A549 (cell line): ENCODE data around the gene KDM4D. TPM values are rescaled to one million over a fixed set of nuclear protein-coding genes. Genes with fewer than 3 reads are reported as not detected.

Source experiments
- ATAC-seq, 2 experiments: fragments of 200-7000 bp in 1 of 2; fragments of >200 bp in 1 of 2; cut with Nextera tagmentation in 1 of 2; cut with Tn5 transposase in 1 of 2; 3 replicates each; pipeline versions ENCODE4 v1.8.0 to v1.9.1; 2018 to 2020; ENCODE audit warnings: mild to moderate bottlenecking in 1 of 2, moderate library complexity in 1 of 2
- CTCF ChIA-PET: fragments of 300-600 bp; sonication (Branson Sonifier 250); formaldehyde crosslinking; extraction: SDS; loops from one replicate; lab custom pipeline; 2021; ENCODE audit warnings: antibody characterized with exemption, inconsistent platforms; lab: Yijun Ruan, JAX
- POLR2A ChIA-PET: fragments of 350-600 bp; formaldehyde crosslinking; extraction: SDS; loops from one replicate; lab custom pipeline; 2021; ENCODE audit warnings: antibody characterized with exemption, inconsistent platforms; lab: Yijun Ruan, JAX
- DNase-seq, 2 experiments: peaks; one replicate each; pipeline versions ENCODE4 v3.0.0 to v3.0.0-alpha.2; 2011 to 2016; ENCODE audit warnings: low read depth in 1 of 2, low spot score in 1 of 2
- FAIRE-seq: peaks from 2 replicates; lab custom pipeline; 2011; peaks lifted over from hg19 to GRCh38; lab: Jason Lieb, UNC
- H3K27ac ChIP-seq, 2 experiments: fragments of >200 bp; sonication (Bioruptor Twin); formaldehyde crosslinking; 3 replicates each; pipeline ENCODE4 v1.5.1; 2016 to 2017
- H3K4me1 ChIP-seq: fragments of >200 bp; sonication (Bioruptor Twin); formaldehyde crosslinking; 3 replicates; pipeline ENCODE4 v1.6.1; 2016
- H3K4me2 ChIP-seq: fragments of >200 bp; sonication (Bioruptor Twin); formaldehyde crosslinking; 3 replicates; pipeline ENCODE4 v1.6.1; 2016
- H3K4me3 ChIP-seq: fragments of >200 bp; sonication (Bioruptor Twin); formaldehyde crosslinking; 3 replicates; pipeline ENCODE4 v1.5.1; 2016
- H3K9me3 ChIP-seq: fragments of >200 bp; sonication (Bioruptor Twin); formaldehyde crosslinking; 3 replicates; pipeline ENCODE4 v1.6.1; 2016
- BHLHE40 ChIP-seq: IDR thresholded peaks from 2 replicates; pipeline ENCODE4 v1.6.1; 2012; ENCODE audit warnings: low read depth, low read length, inconsistent platforms
- CBX2 ChIP-seq: fragments of 200-600 bp; sonication (generic); IDR thresholded peaks from 2 replicates; pipeline ENCODE4 v1.6.1; 2016; ENCODE audit warnings: low read depth, mild to moderate bottlenecking, borderline replicate concordance
- CBX8 ChIP-seq: fragments of 200-600 bp; sonication (generic); IDR thresholded peaks from 2 replicates; pipeline ENCODE4 v1.6.1; 2016
- CHD2 ChIP-seq: fragments of 150-350 bp; IDR thresholded peaks from 2 replicates; pipeline ENCODE4 v1.6.1; 2014; ENCODE audit warnings: low read length; ENCODE audit not compliant: partially characterized antibody
- CHD4 ChIP-seq: fragments of 200-600 bp; sonication (generic); IDR thresholded peaks from 2 replicates; pipeline ENCODE4 v1.6.1; 2016; ENCODE audit warnings: antibody characterized with exemption, mild to moderate bottlenecking, borderline replicate concordance
- EHF ChIP-seq: fragments of 250-450 bp; sonication (Bioruptor Pico); IDR thresholded peaks from 2 replicates; pipeline ENCODE4 v1.5.0; 2020; ENCODE audit warnings: mild to moderate bottlenecking
- EHMT2 ChIP-seq: fragments of 200-600 bp; sonication (generic); IDR thresholded peaks from 2 replicates; pipeline ENCODE4 v1.6.1; 2016; ENCODE audit warnings: antibody characterized with exemption, low read depth, mild to moderate bottlenecking, moderate library complexity
- EP300 ChIP-seq, 2 experiments: fragments of >200 bp; sonication (Bioruptor Twin); formaldehyde crosslinking; IDR thresholded peaks; 2 replicates in 1 of 2; 3 replicates in 1 of 2; pipeline ENCODE4 v1.6.1; 2016 to 2017
- ESRRA ChIP-seq: fragments of 150-350 bp; IDR thresholded peaks from 2 replicates; pipeline ENCODE4 v1.6.1; 2014; ENCODE audit warnings: mild to moderate bottlenecking, low read length, borderline replicate concordance
- HDAC2 ChIP-seq: fragments of 200-600 bp; sonication (generic); IDR thresholded peaks from 2 replicates; pipeline ENCODE4 v1.6.1; 2016
- HEYL ChIP-seq: fragments of 250-450 bp; sonication (Bioruptor Pico); IDR thresholded peaks from 2 replicates; pipeline ENCODE4 v1.8.0; 2021; ENCODE audit warnings: mild to moderate bottlenecking, moderate library complexity
- JUNB ChIP-seq: fragments of >200 bp; sonication (Bioruptor Twin); formaldehyde crosslinking; IDR thresholded peaks from 2 replicates; pipeline ENCODE4 v1.6.1; 2016
- KDM5A ChIP-seq: fragments of 200-600 bp; sonication (generic); IDR thresholded peaks from 2 replicates; pipeline ENCODE4 v1.6.1; 2016; ENCODE audit warnings: antibody characterized with exemption, mild to moderate bottlenecking
- PHF8 ChIP-seq: fragments of 200-600 bp; sonication (generic); IDR thresholded peaks from 2 replicates; pipeline ENCODE4 v1.6.1; 2016; ENCODE audit warnings: low read depth, mild to moderate bottlenecking, antibody characterized with exemption, moderate library complexity, borderline replicate concordance
- POLR2A ChIP-seq: IDR thresholded peaks from 2 replicates; pipeline ENCODE4 v1.6.1; 2012; ENCODE audit warnings: mild to moderate bottlenecking, low read length
- POLR2AphosphoS2 ChIP-seq: conservative IDR thresholded peaks from 2 replicates; pipeline ENCODE4 v1.6.1; 2012; ENCODE audit warnings: low read length, improper control_type of control experiment, inconsistent platforms
- RAD21 ChIP-seq, 2 experiments: fragments of >200 bp in 1 of 2; sonication (Bioruptor Twin) in 1 of 2; formaldehyde crosslinking in 1 of 2; IDR thresholded peaks in 1 of 2; conservative IDR thresholded peaks in 1 of 2; 2 replicates in 1 of 2; 3 replicates in 1 of 2; pipeline ENCODE4 v1.6.1; 2012 to 2018; ENCODE audit warnings: inconsistent platforms in 1 of 2
- RCOR1 ChIP-seq: fragments of 150-350 bp; IDR thresholded peaks from 2 replicates; pipeline ENCODE4 v1.6.1; 2014; ENCODE audit warnings: antibody characterized with exemption, low read length, low read depth
- RFX5 ChIP-seq: fragments of 450-650 bp; IDR thresholded peaks from 2 replicates; pipeline ENCODE4 v1.7.1; 2014; ENCODE audit warnings: antibody characterized with exemption, mild to moderate bottlenecking, moderate library complexity
- SREBF2 ChIP-seq: fragments of 450-650 bp; IDR thresholded peaks from 2 replicates; pipeline ENCODE4 v1.6.1; 2014; ENCODE audit warnings: mild to moderate bottlenecking, moderate library complexity
- TFCP2L1 ChIP-seq: fragments of 250-450 bp; sonication (Bioruptor Pico); IDR thresholded peaks from 2 replicates; pipeline ENCODE4 v1.5.0; 2021; ENCODE audit warnings: mild to moderate bottlenecking
- TP53 ChIP-seq: fragments of 250-450 bp; sonication (Bioruptor Pico); IDR thresholded peaks from 2 replicates; pipeline ENCODE4 v1.5.0; 2021; ENCODE audit warnings: mild to moderate bottlenecking, moderate library complexity
- ZFP36 ChIP-seq: fragments of 450-650 bp; IDR thresholded peaks from 2 replicates; pipeline ENCODE4 v1.6.1; 2014; ENCODE audit warnings: borderline replicate concordance; ENCODE audit not compliant: partially characterized antibody
- ZNF302 ChIP-seq: fragments of 250-450 bp; sonication (Bioruptor Pico); IDR thresholded peaks from 2 replicates; pipeline ENCODE4 v1.9.0; 2021; ENCODE audit warnings: inconsistent platforms, mild to moderate bottlenecking, moderate library complexity
- ZSCAN20 ChIP-seq: fragments of 250-450 bp; sonication (Bioruptor Pico); IDR thresholded peaks from 2 replicates; pipeline ENCODE4 v1.8.0; 2022; ENCODE audit warnings: mild to moderate bottlenecking, moderate library complexity
- WGBS: methylation state at CpG from one replicate; pipeline ENCODE4 v1.1.6; 2017; ENCODE audit errors: missing lambda C conversion rate; 5-methylcytosine and 5-hydroxymethylcytosine counted together
- polyA minus RNA-seq: library from RNA; depleted of rRNA, polyadenylated mRNA; stranded (reverse); fragments of >200 nt; gene quantifications from 2 replicates; pipeline ENCODE4 v1.2.3, GENCODE V29; 2011; rRNA and poly(A)+ RNA removed
- polyA plus RNA-seq, 4 experiments: library from polyadenylated mRNA; depleted of rRNA in 3 of 4; stranded (reverse); fragments of >200 nt; fragmentation: RNase III in 1 of 4; extraction: RNeasy Plus Mini Kit Qiagen cat#74134 plus additional on column Dnase treatment in 1 of 4; gene quantifications; 2 replicates in 3 of 4; 3 replicates in 1 of 4; pipeline ENCODE4 v1.2.3, GENCODE V29; 2011 to 2017
- TF ChIP-seq, protein P1 (sequence below): fragments of 250-450 bp; sonication (Bioruptor Pico); IDR thresholded peaks from 2 replicates; pipeline ENCODE4 v1.5.0; 2021; ENCODE audit warnings: mild to moderate bottlenecking, moderate library complexity, borderline replicate concordance
- TF ChIP-seq, protein P2 (sequence below): fragments of 450-650 bp; IDR thresholded peaks from 2 replicates; pipeline ENCODE4 v1.6.1; 2014; ENCODE audit warnings: antibody characterized with exemption
- TF ChIP-seq, protein P3 (sequence below): IDR thresholded peaks from 2 replicates; pipeline ENCODE4 v1.6.1; 2012; ENCODE audit warnings: low read depth, borderline replicate concordance
- TF ChIP-seq, protein P4 (sequence below): fragments of 250-450 bp; sonication (Bioruptor Pico); IDR thresholded peaks from 2 replicates; pipeline ENCODE4 v1.5.0; 2020; ENCODE audit warnings: low read depth, mild to moderate bottlenecking, moderate library complexity
- TF ChIP-seq, protein P5 (sequence below): fragments of 200-600 bp; sonication (generic); IDR thresholded peaks from 2 replicates; pipeline ENCODE4 v1.6.1; 2016; ENCODE audit warnings: antibody characterized with exemption, mild to moderate bottlenecking, moderate library complexity
- TF ChIP-seq, protein P6 (sequence below): IDR thresholded peaks from 2 replicates; pipeline ENCODE4 v1.6.1; 2012

KDM4D gene
- polyA plus RNA-seq (2011; rRNA removed), result 0.77 and 1.1 TPM in 2 replicates
- 0.62 and 0.65 TPM in 2 replicates for polyA plus RNA-seq (2012; cell fraction: cytosol; rRNA removed)
- 0.69 and 0.78 TPM in 2 replicates for polyA plus RNA-seq (2012; cell fraction: nucleus; rRNA removed)
- polyA plus RNA-seq (2017; fragmentation: RNase III; extraction: RNeasy Plus Mini Kit Qiagen cat#74134 plus additional on column Dnase treatment), result 0.56 to 0.74 TPM (median 0.58 TPM) in 3 replicates
- 1.7 and 2.0 TPM in 2 replicates for polyA minus RNA-seq

DNA sequence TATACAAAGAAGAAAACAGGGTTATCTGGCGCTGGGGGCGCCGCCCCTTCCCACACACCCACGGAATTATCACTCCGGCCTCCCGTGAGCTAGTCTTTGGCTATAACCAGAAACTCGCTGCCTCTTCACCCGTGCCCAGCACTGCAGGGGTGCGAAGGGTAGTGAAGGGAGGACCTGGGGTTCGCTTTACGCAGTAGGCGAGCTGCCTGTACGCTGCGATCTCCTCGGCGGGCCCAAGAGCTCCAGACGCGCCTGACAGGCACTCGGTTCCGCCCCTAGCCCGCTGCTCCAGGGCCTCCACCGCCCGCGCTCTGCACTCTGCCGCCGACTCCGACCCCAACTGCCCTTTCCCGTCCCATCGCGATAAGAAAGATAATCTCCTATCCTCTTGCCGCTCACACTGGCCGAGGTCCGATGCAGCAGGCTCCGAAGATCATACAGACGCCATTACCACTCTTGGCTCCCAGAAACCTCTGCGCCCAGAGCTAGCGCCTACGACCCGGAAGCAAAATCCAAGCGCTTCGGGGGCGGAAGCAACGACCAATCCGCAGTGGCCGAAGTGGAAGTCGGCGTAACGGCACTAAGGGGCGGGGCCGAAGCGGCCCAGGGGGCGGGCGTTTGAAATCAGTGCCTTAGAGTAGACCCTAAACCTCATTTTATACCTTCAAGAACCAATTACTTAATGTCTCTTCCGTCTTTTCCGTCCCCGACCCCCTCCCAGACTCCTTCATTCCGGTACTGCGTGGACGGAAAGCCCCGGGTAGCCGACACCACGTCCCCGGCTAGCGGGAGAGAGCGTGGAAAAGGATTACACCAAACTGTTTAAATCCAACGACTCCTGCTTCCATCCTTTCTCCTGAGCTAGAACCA is at the start of gene KDM4D, which contains the start of gene CWC15:
TSS of gene KDM4D (plus strand) at position 611 of the 870 bp plus-strand sequence. CDS start 23,664 bp downstream, outside the sequence.
TSS of gene CWC15 (minus strand) at position 458 of the 870 bp plus-strand sequence. CDS start 1,371 bp downstream, outside the sequence.
- Histone ChIP-seq H3K27ac (peak within 1 kb of the TSS; percentile 78 to 95), H3K4me2 (peak within 1 kb of the TSS; percentile 94), H3K9me3 (no peaks in the 10 kb centered on the region), H3K4me3 (peak within 1 kb of the TSS; percentile 66), H3K4me1 (peaks cover 6% of the 10 kb centered on the region; the same call in 2 of the 3 replicates)
- 2% methylated on average over 46 of the region's 66 CpGs for WGBS
- peak; percentile 87 to 89 for DNase-seq
- FAIRE-seq, result no peak
- ChIA-PET POLR2A (interaction anchor here (0.6 to 2.4 kb wide), 3 partner anchors 12 to 817 kb away, joined by 3 to 20 read pairs (median 4); partner anchors contain the start of genes FAM76B and SRSF8), CTCF (interaction anchor here (1.3 to 1.9 kb wide), 2 partner anchors 94 to 187 kb away, joined by 3 read pairs; partner anchors contain the start of gene SRSF8)
- peak; percentile 100 for ATAC-seq
- TF ChIP-seq KDM5A (peak; percentile 94), ZSCAN20 (CRISPR knock-in tag) (no peak), RCOR1 (no peak), CBX2 (no peak), ESRRA (no peak), JUNB (no peak), BHLHE40 (no peak), EHMT2 (no peak), SREBF2 (no peak), RAD21 (conservative IDR thresholded peaks at IDR 0.05 in 1 of 2, IDR thresholded peaks at IDR 0.05 in 1 of 2) (no peak), ZFP36 (no peak), CHD4 (no peak), PHF8 (peak; percentile 52; the same call in 1 of the 2 replicates), EHF (no peak), HEYL (CRISPR knock-in tag) (no peak), ZNF302 (CRISPR knock-in tag) (no peak), TFCP2L1 (CRISPR knock-in tag) (no peak), HDAC2 (no peak), CBX8 (no peak), CHD2 (no peak), RFX5 (no peak), POLR2A (peak; percentile 49), POLR2AphosphoS2 (no peak), TP53 (CRISPR knock-in tag) (no peak), EP300 (IDR thresholded peaks at IDR 0.05) (no peak)
- TF ChIP-seq, protein P1, sequence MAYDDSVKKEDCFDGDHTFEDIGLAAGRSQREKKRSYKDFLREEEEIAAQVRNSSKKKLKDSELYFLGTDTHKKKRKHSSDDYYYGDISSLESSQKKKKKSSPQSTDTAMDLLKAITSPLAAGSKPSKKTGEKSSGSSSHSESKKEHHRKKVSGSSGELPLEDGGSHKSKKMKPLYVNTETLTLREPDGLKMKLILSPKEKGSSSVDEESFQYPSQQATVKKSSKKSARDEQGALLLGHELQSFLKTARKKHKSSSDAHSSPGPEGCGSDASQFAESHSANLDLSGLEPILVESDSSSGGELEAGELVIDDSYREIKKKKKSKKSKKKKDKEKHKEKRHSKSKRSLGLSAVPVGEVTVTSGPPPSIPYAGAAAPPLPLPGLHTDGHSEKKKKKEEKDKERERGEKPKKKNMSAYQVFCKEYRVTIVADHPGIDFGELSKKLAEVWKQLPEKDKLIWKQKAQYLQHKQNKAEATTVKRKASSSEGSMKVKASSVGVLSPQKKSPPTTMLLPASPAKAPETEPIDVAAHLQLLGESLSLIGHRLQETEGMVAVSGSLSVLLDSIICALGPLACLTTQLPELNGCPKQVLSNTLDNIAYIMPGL (CRISPR knock-in tag), result no peak
- TF ChIP-seq, protein P2, sequence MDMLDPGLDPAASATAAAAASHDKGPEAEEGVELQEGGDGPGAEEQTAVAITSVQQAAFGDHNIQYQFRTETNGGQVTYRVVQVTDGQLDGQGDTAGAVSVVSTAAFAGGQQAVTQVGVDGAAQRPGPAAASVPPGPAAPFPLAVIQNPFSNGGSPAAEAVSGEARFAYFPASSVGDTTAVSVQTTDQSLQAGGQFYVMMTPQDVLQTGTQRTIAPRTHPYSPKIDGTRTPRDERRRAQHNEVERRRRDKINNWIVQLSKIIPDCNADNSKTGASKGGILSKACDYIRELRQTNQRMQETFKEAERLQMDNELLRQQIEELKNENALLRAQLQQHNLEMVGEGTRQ, result no peak
- TF ChIP-seq, protein P3, sequence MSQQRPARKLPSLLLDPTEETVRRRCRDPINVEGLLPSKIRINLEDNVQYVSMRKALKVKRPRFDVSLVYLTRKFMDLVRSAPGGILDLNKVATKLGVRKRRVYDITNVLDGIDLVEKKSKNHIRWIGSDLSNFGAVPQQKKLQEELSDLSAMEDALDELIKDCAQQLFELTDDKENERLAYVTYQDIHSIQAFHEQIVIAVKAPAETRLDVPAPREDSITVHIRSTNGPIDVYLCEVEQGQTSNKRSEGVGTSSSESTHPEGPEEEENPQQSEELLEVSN, result no peak
- TF ChIP-seq, protein P4, sequence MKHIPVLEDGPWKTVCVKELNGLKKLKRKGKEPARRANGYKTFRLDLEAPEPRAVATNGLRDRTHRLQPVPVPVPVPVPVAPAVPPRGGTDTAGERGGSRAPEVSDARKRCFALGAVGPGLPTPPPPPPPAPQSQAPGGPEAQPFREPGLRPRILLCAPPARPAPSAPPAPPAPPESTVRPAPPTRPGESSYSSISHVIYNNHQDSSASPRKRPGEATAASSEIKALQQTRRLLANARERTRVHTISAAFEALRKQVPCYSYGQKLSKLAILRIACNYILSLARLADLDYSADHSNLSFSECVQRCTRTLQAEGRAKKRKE (CRISPR knock-in tag), result no peak
- TF ChIP-seq, protein P5, sequence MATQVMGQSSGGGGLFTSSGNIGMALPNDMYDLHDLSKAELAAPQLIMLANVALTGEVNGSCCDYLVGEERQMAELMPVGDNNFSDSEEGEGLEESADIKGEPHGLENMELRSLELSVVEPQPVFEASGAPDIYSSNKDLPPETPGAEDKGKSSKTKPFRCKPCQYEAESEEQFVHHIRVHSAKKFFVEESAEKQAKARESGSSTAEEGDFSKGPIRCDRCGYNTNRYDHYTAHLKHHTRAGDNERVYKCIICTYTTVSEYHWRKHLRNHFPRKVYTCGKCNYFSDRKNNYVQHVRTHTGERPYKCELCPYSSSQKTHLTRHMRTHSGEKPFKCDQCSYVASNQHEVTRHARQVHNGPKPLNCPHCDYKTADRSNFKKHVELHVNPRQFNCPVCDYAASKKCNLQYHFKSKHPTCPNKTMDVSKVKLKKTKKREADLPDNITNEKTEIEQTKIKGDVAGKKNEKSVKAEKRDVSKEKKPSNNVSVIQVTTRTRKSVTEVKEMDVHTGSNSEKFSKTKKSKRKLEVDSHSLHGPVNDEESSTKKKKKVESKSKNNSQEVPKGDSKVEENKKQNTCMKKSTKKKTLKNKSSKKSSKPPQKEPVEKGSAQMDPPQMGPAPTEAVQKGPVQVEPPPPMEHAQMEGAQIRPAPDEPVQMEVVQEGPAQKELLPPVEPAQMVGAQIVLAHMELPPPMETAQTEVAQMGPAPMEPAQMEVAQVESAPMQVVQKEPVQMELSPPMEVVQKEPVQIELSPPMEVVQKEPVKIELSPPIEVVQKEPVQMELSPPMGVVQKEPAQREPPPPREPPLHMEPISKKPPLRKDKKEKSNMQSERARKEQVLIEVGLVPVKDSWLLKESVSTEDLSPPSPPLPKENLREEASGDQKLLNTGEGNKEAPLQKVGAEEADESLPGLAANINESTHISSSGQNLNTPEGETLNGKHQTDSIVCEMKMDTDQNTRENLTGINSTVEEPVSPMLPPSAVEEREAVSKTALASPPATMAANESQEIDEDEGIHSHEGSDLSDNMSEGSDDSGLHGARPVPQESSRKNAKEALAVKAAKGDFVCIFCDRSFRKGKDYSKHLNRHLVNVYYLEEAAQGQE, result no peak
- TF ChIP-seq, protein P6, sequence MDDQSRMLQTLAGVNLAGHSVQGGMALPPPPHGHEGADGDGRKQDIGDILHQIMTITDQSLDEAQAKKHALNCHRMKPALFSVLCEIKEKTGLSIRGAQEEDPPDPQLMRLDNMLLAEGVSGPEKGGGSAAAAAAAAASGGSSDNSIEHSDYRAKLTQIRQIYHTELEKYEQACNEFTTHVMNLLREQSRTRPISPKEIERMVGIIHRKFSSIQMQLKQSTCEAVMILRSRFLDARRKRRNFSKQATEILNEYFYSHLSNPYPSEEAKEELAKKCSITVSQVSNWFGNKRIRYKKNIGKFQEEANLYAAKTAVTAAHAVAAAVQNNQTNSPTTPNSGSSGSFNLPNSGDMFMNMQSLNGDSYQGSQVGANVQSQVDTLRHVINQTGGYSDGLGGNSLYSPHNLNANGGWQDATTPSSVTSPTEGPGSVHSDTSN, result no peak
